Mucosa of descending colon (tissue), 3 donors: ENCODE measurements around the gene GVQW3. TPM values are rescaled to one million over a fixed set of nuclear protein-coding genes. Genes with fewer than 3 reads are reported as not detected.
A peak's percentile ranks its signal among the peaks of the same experiment; 100 is the strongest.

Source experiments
- ATAC-seq: fragments of 200-7000 bp; cut with Tn5 transposase; one replicate; pipeline ENCODE4 v1.9.1; 2020; ENCODE audit warnings: mild to moderate bottlenecking, moderate library complexity
- DNase-seq, 3 donors: peaks; one replicate each; pipeline ENCODE4 v3.0.0-alpha.2; 2020
- H3K36me3 ChIP-seq: fragments of 200-600 bp; one replicate; pipeline ENCODE4 v1.8.0; 2021; ENCODE audit warnings: low read depth, mild to moderate bottlenecking
- H3K4me1 ChIP-seq: fragments of 200-600 bp; one replicate; pipeline ENCODE4 v1.8.0; 2021; ENCODE audit warnings: low read depth, mild to moderate bottlenecking
- H3K4me3 ChIP-seq: fragments of 200-600 bp; one replicate; pipeline ENCODE4 v1.8.0; 2021; ENCODE audit warnings: mild to moderate bottlenecking
- H3K9me3 ChIP-seq: fragments of 200-600 bp; one replicate; pipeline ENCODE4 v1.8.0; 2021; ENCODE audit warnings: mild to moderate bottlenecking
- CTCF ChIP-seq: fragments of 200-600 bp; IDR thresholded peaks from one replicate; pipeline ENCODE4 v1.8.0; 2022; ENCODE audit warnings: antibody characterized with exemption, mild to moderate bottlenecking
- intact Hi-C, 2 donors: fragments of 100-400 bp; cut with DNase I in 1 of 2; cut with micrococcal nuclease in 1 of 2; formaldehyde crosslinking; loops; one replicate each; pipeline versions ENCODE4 v1.11.0 to v1.11.1; 2022; cut with DNase I, micrococcal nuclease
- total RNA-seq, 3 donors: library from RNA; stranded (reverse); fragmentation: NEBNext Ultra II Directional in 2 of 3; extraction: Animal tissue kit (Norgen Biotek cat#: 25700) in 2 of 3; gene quantifications; one replicate each; pipeline versions ENCODE4 v1.2.1 to v1.2.4, GENCODE V29; 2021 to 2023
- donor health status: DM: no; HTN: no; CAD: no; lungs with moderate emphysema.
- donor health status: DM: no; HTN: no; CAD: no.
- donor health status: DM: no; HTN: yes; CAD: no.

The GVQW3 gene
- total RNA-seq, 3 donors from 2014 or later: 3.3 to 4.7 (median 3.5) TPM

GRCh38 chr11:76443268-76443980, 62.3 kb downstream of the GVQW3 start:
- ATAC-seq (no peak), DNase-seq (no peak)
- H3K9me3 ChIP-seq: no peaks in the 10 kb centered on the region
- peak overlapping the region; percentile 99 for H3K4me3 ChIP-seq
- H3K36me3 ChIP-seq: no peaks in the 10 kb centered on the region
- no peak for TF ChIP-seq CTCF
- H3K4me1 ChIP-seq: peaks cover 9% of the 10 kb centered on the region
- intact Hi-C loops: no loop called here

- Histone ChIP-seq H3K9me3 (no peaks in the 10 kb centered on the region), H3K4me1 (peaks cover 9% of the 10 kb centered on the region), H3K4me3 (peak overlapping the region; percentile 99), H3K36me3 (no peaks in the 10 kb centered on the region)
- ATAC-seq: no peak
- TF ChIP-seq CTCF: no peak
- intact Hi-C loops: no loop called here
- no peak for DNase-seq
These were observed 62.9 kb downstream of the GVQW3 start for GRCh38 chr11:76444065-76444383.

- intact Hi-C loops: no loop called here
- no peak for TF ChIP-seq CTCF
- Histone ChIP-seq H3K4me1 (peaks cover 9% of the 10 kb centered on the region), H3K36me3 (no peaks in the 10 kb centered on the region), H3K4me3 (peak within 1 kb of the TSS; percentile 99), H3K9me3 (no peaks in the 10 kb centered on the region)
- peak; percentile 94 for ATAC-seq
- peak; percentile 94 to 97 (median 95) for DNase-seq
These were observed 63.4 kb downstream of the GVQW3 start, which contains the start of gene EMSY for GRCh38 chr11:76444384-76445120. TSS of gene EMSY (plus strand) at chr11:76445018. CDS start at chr11:76446939, 1,921 bp downstream.

- H3K9me3 ChIP-seq: no peaks in the 10 kb centered on the region
- intact Hi-C loops: no loop called here
- no peak for TF ChIP-seq CTCF
- peaks cover 9% of the 10 kb centered on the region for H3K4me1 ChIP-seq
- ATAC-seq (peak; percentile 74), DNase-seq (peak; percentile 80 to 87 (median 84))
- peak overlapping the region; percentile 99 for H3K4me3 ChIP-seq
- no peaks in the 10 kb centered on the region for H3K36me3 ChIP-seq
These were observed 64.3 kb downstream of the GVQW3 start for GRCh38 chr11:76445121-76446084.

- no peak for TF ChIP-seq CTCF
- Histone ChIP-seq H3K36me3 (no peaks in the 10 kb centered on the region), H3K4me3 (no peak overlapping the region), H3K4me1 (peaks cover 4% of the 10 kb centered on the region), H3K9me3 (no peaks in the 10 kb centered on the region)
- no peak for DNase-seq
- intact Hi-C loops: no loop called here
- no peak for ATAC-seq
These were observed 67.4 kb downstream of the GVQW3 start for GRCh38 chr11:76448506-76448905.
